IPS DF 19.7 (cell line): Measurements from ENCODE around the gene RPS6KA3.
"Not testable (repeated sequence)": the region's sequence is repeated elsewhere in the genome, so short reads cannot be mapped to it uniquely, and the experiment has no call there.

ENCODE experiments used
- DNase-seq: peaks from one replicate; pipeline ENCODE4 v3.0.0-alpha.2; 2013; ENCODE audit warnings: low read depth, low spot score

Gene RPS6KA3

DNA sequence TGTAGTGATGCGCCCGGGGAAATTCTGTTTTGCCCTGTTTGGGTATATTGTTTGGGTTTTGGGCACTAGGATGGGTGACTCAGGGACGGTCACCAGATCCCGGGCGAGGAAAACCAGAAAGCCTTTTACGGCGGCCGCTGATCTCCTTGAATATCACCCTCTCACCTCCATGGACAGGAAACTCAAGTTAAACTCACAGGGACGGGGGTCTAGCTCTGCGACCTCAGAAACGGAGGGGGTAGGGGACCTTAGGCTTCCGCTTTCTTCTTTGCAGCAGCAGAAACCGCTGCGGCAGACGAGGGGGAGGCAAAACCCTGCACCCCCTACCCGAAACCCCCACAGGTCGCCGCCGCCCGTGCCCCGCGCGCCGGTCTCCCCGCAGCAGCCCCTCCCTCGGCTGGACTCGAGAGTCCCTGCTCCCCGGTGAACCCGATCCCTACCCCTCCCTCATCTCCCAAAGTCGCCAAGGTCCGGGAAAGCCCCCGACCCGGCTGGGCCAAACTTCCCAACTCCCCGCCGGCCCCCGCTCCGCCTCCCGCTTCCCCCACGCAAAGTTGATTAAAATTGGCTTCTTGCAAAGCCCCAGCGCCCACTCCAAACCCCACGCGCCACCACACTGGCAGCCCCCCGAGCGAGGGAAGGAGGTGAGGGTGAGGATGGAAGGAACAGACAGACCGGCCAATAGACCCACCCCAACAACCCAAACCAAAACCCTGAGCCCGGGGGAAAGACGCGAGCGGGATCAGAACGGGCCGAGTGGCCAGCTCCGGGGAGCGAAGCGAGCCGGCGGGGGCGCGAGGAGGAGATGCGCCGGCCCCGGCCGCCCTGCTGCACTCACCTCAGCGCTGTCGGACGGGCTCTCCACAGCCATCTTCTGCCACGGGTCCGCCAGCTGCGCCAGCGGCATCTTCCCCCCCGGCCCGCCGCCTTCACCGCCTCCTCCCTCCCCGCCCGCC lies 705 bp downstream of the RPS6KA3 start:
- DNase-seq: no peak

DNA sequence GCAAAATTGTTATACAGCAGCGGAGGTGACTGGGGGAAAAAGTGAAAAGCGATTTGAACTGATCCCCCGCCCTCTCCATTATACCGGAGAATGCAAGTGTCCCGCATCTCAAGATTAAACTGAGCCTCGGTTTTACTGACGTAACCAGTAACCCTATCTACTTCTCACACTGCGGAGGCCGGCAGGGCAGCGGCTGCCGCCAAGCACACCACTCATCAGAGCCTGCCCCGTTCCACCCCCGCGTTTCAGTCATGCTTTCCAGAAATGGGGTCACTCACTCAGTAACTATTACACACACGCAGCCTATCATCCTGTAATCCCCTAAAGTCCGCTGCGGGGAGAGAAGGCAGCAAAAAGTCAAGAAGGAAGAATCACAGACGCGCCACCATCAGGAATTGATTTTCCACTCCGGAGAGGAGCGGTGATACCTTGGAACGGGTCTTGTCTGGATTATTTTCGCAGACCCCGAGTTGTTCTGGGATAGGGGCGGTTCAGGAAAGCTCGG lies 1.4 kb downstream of the RPS6KA3 start:
- no peak for DNase-seq

DNA sequence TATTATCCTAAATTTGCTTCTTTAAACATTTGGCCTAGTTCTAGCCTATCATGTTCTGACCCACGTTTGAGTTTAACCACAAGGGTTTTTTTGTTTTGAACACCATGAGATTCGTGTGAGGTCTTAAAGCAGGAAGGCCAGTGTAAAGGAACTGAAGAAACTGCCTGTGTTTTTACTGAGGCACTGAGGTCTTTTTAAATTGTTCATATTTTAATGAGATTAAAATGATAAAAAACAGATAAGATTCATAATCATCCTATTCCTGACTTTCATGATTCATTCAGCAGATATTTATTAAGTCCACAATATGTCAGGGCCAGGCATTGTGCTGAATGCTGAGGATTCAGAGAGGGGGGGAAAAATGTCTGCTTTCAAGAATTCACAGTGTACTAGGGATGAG lies 3.2 kb downstream of the RPS6KA3 start:
- no peak for DNase-seq

GRCh38 chrX:20260885-20261284 lies 5.8 kb downstream of the RPS6KA3 start:
- no peak for DNase-seq

GRCh38 chrX:20254712-20255299 lies 11.9 kb downstream of the RPS6KA3 start:
- no peak for DNase-seq

GRCh38 chrX:20253232-20253543 lies 13.5 kb downstream of the RPS6KA3 start:
- DNase-seq: no peak

DNA sequence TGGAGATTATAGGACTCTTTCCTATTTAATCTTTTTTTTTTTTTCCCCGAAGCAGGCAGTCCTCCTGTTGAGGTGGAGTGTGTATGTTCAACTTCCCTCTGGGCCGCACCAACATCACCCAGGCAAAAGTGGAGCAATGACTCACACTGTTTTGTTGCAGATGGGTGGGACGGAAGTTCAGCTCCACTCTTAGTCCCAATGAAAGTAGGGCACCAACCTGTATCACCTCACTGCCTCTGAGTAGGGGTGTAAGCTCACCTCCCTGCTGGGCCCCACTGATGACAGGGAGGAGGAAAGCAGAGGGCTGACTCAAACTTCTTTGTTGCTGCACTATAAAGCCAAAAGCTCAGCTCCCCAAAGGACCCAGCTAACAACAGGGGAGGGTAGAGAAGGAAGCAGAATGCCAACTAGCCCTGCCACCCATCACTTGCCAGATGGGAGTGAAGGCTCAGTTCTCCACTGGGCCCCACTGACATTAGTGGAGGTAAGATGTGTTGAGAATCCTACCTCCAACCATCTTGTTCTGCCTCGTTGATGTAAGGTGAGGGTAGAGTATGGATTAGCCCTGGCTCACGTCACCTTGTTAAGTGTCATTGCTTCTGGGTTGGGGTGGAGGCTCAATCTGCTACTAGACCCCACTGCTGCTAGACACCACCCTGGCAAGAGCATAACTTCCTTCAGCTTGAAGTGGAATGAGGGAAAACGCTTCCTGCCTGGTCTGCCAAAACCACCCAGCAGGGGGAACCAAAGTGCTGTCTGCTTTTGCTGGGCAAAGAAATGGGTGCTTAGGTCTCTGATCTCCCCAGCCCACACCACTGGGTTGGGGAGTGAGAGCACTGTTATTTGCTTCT lies 14.1 kb downstream of the RPS6KA3 start:
- DNase-seq: no peak

GRCh38 chrX:20251691-20252090 lies 15.0 kb downstream of the RPS6KA3 start:
- DNase-seq: no peak

DNA sequence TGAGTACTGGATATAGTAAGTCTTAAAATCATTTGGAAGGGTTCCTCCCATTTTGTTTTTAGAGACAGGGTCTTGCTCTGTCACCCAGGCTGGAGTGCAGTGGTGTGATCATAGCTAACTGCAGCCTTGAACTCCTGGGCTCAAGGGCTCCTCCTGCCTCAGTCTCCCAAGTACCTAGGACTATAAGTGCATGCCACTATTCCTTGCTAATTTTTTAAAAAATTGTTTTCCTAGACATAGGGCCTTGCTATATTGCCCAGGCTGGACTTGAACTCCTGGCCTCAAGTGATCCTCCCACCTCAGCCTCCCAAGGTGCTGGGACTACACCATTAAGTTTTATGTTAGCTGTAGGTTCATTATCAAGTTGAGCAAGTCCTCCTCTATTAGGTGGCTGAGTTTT lies 16.6 kb downstream of the RPS6KA3 start:
- DNase-seq: not testable (repeated sequence)

DNA sequence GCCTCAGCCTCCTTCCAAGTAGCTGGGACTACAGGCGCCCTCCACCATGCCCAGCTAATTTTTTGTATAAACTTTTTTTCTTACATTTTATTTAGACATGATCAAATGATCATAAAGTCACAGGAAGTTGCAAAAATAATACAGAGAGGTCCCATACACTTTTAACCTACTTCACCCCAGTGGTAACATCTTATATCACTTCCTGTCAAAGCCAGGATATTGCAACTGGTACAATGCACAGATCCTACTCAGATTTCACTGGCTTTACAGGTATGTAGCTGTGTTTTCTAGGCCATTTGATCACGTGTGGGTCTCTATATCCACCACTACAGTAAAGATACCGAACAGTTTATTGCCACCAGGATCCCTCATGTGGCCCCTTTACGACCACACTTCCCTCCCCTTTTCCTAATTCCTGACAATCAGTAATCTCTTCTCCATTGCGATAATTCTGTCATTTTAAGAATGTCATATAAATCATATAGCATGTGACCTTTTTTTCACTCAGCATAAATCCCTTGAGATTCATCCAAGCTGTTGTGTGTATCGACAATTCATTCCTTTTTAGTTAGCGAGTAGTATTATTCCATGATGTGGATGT lies 18.0 kb downstream of the RPS6KA3 start:
- no peak for DNase-seq

DNA sequence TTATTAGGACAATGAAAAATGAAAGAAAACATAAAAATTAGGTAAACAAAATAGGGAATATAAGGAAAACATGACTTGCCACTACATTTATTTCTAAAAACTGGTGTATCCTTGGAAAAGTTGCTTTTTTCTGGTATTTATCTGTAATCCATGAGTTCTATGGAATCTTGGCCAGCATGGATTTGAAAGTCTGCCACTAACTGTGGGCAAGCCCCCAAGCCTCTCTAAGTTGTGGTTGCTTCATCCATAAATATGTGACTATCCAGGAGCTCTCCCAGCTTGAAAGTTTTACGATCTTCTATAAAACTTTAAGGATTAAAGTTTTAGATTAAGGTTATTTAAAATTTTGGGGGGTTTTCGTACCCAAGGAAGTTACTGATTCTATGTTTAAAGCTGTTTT lies 21.8 kb downstream of the RPS6KA3 start:
- DNase-seq: no peak

DNA sequence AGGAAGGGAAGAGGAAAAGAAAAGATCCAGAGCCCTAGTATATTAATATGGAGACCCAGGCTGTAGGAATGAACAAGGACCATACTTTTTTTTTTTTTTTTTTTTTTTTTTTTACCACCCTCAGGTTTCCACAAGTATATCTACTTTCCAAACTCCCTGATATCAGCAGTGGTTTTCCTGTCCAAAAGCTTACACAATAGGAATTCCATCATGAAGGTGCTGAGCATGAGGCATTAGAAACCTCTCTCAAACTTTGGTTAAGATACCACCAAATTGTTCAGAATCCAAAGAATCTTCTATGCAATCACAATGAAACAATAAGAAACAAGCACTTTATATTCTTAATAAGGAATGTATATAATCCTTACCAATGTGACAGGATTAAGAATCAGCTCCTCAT lies 26.5 kb downstream of the RPS6KA3 start:
- no peak for DNase-seq

- DNase-seq: no peak
These were observed 28.8 kb downstream of the RPS6KA3 start for GRCh38 chrX:20237864-20238263.

GRCh38 chrX:20235755-20236154 lies 31.0 kb downstream of the RPS6KA3 start:
- no peak for DNase-seq

DNA sequence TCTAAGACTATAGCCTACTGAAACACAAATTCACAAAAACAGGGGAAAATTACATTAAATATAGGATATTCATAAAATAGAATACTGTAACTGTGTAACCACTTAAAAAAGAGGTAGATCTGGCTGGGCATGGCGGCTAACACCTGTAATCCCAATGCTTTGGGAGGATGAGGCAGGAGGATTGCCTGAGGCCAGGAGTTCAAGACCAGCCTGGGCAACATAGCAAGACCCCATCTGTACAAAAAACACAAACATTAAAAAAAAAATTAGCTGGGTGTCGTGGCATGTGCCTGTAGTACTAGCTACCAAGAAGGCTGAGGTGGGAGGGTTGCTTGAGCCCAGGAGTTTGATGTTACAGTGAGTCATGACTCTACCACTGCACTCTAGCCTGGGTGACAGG lies 33.4 kb downstream of the RPS6KA3 start:
- no peak for DNase-seq

DNA sequence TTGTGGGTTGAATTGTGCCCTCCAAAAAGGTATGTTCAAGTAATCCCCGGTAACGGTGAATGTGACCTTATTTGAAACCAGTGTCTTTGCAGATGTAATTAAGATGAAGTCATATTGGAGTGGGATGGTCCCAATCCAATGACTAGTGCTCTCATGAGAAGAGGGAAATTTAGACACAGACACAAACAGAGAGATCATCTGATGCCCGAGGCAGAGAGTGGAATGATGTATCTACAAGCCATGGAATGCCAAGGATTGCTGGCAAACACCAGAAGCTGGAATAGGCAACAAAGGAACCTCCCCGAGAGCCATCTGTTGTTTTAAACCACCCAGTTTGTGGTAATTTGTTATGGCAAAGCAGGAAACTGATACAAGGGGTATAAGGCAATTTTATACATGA lies 35.1 kb downstream of the RPS6KA3 start:
- no peak for DNase-seq

- DNase-seq: no peak
These were observed 36.3 kb downstream of the RPS6KA3 start for GRCh38 chrX:20230406-20230805.

DNA sequence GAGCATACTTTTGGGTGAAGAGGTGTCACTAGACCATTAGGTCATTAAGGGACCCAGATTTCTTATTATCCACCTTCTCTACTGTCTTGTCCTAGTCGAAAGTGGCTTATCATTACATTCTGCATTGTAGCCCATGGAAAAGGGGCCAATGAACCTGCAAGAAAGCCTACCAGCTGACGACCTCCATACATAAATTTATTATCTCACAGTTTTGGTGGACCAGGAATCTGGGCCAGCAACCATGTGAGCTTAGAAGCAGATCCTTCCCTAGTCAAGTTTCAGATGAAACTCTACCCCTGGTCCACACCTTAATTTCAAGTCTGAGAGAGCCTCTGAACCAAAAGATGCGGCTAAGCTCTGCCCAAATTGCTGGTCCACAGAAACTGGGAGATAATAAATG lies 37.6 kb downstream of the RPS6KA3 start:
- no peak for DNase-seq

DNA sequence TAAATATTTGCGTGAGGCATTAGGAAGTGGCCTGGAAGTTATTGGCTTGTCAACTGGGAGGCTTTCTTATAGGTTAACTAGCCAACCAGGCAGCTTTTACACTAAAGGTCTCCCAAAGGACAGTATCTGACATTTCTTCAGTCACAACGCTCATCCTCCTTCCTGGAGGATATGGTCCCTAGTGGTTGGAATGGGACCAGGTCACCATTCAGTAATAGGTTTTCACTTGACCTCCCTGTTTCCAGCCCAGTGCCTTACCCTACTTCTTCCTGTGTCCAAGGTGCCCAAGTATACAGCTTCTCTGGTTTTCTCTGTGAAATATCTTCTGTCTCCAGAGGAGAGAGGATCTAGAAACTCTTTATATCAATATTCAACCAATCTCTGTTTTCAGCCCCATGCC lies 38.5 kb downstream of the RPS6KA3 start:
- DNase-seq: no peak

DNA sequence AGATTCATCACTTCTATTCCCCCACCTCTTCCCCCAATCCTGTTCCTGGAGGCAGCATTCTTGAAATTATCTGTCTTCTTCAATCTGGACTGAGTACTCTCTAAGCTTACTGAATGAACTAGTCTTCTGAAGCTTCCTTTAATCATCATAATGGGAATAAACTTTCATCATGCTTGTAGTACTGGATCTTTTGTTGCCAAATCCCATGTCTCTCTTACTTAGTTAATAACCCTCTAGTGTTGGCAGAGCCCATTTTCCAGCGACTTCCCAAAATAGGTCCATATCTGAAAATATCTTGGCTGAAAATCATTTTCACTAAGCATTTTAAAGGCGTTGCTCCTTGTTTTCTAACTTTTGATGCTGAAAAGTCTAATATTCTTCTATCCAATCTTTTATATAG lies 39.6 kb downstream of the RPS6KA3 start:
- no peak for DNase-seq

GRCh38 chrX:20225488-20225833 lies 41.2 kb downstream of the RPS6KA3 start:
- DNase-seq: no peak
